ENCODE measurements around the gene ADGRA1.

Gene ADGRA1

DNA sequence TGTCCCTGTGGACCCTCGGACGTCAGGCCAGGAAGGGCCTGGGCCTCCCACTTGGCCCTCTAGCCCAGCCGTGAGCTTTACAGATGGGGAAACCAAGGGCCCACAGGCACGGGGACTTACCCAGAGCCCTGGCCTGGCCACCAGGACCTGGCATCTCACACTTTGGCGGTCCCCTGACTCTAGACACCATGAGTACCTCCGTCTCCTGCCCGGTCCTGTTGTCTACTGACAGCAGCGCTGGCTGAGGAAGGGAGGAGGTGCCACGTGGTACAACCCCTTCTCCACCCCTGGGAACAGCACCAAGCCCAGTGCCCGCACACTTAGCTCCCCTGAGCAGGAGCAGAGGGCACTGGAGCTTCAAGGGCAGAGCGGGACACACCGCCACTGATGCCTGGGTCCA lies 26.1 kb downstream of the ADGRA1 start:
- Histone ChIP-seq H3K9me3 (ENCODE audit: control insufficient read depth, low read length) (peaks cover 7% of the 10 kb centered on the region), H3K36me3 (ENCODE audit: control insufficient read depth, insufficient read depth, low read length) (no peaks in the 10 kb centered on the region), H3K4me1 (ENCODE audit: control insufficient read depth, insufficient read depth, low read length, poor library complexity, severe bottlenecking) (no peaks in the 10 kb centered on the region), H3K4me3 (ENCODE audit: extremely low read depth, insufficient read depth, low read length, poor library complexity, severe bottlenecking) (no peak overlapping the region), H3K27ac (ENCODE audit: low read depth, low read length, severe bottlenecking) (no peak overlapping the region)
- 86 to 87% methylated on average over 8 to 12 of the region's 12 CpGs for WGBS, 2 experiments (ENCODE audit: insufficient coverage in 2 of 2)

DNA sequence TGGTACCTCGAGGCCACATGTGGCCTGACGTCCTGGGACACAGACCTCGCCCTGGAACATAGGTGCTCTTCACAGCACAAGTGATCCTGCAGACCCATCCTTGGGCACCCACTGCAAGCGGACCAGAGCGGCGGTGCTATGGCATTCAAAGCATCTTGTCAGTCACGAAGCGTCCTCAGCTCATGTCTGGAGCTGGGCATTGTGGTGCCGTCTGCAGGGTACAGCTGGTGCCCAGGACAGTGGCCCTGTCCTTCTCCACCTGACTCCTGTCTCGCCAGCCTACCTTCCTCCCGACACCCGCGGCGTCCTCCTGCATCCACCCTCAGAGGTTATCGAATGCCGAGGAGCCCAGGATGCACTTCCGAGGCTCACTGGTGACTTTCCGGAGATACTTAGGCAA lies 26.5 kb downstream of the ADGRA1 start:
- 89 to 93% methylated on average over 18 of the region's 18 CpGs for WGBS, 2 experiments (ENCODE audit: insufficient coverage in 2 of 2)
- Histone ChIP-seq H3K4me1 (ENCODE audit: control insufficient read depth, insufficient read depth, low read length, poor library complexity, severe bottlenecking) (no peaks in the 10 kb centered on the region), H3K9me3 (ENCODE audit: control insufficient read depth, low read length) (peaks cover 10% of the 10 kb centered on the region), H3K36me3 (ENCODE audit: control insufficient read depth, insufficient read depth, low read length) (no peaks in the 10 kb centered on the region), H3K4me3 (ENCODE audit: extremely low read depth, insufficient read depth, low read length, poor library complexity, severe bottlenecking) (no peak overlapping the region), H3K27ac (ENCODE audit: low read depth, low read length, severe bottlenecking) (no peak overlapping the region)

DNA sequence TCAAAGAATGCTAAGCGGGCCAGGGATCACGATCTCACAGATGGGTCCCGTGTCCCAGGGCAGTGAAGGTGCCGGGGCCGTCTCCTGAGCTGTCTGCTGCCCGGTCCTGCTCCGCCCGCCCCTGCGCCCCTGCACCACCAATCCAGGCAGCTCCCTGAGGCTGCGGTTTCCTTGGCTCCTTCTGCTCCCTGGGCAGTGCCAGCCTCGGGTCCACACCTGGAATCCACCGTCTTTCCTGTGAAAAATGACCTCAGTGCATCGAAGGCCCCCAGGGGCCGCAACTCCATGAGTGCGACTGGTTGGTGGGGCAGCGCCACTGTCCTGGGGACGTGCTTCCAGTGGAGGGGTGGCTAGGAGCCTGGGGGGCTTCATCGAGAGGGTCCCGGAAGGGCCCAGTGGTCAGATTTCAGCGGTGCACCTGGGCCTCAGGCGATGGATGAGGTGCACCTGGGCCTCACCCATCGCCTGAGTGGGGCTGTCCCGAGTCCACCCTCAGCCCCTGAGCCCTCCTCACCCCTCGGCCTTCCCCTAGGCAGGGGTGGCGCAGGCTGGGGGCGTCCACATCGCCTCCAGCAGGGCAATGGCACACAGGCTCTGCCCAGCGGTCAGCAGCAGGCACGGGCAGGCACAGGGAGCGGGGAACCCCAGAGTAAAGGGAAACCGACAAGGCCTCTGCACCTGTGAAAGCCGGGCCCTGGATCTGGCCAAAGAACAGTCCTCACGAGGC lies 27.2 kb downstream of the ADGRA1 start:
- 88% methylated on average over 28 to 33 of the region's 33 CpGs for WGBS, 2 experiments (ENCODE audit: insufficient coverage in 2 of 2)
- peaks cover 15% of the 10 kb centered on the region for H3K9me3 ChIP-seq (ENCODE audit: control insufficient read depth, low read length)
- H3K27ac ChIP-seq (ENCODE audit: low read depth, low read length, severe bottlenecking) = no peak overlapping the region
- no peaks in the 10 kb centered on the region for H3K4me1 ChIP-seq (ENCODE audit: control insufficient read depth, insufficient read depth, low read length, poor library complexity, severe bottlenecking)
- no peaks in the 10 kb centered on the region for H3K36me3 ChIP-seq (ENCODE audit: control insufficient read depth, insufficient read depth, low read length)
- no peak overlapping the region for H3K4me3 ChIP-seq (ENCODE audit: extremely low read depth, insufficient read depth, low read length, poor library complexity, severe bottlenecking)

DNA sequence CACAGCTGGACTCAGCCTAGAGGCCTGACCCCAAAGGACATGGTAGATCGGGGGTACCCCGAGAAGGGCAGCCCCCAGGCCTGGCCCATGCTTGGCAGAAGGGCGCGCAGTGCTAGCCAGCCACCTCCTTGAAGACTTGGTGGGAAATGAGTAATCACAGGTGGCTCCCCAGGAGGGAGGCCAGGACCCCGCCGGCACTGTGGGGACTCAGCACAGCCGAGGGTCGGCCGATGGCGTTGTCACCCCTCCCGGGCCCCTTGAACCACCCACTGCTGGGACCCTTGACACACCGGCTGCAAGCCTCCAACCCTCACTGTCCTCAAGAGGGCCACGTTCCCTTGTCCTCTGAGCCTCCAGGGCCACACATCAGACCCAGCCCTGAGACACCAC lies 27.7 kb downstream of the ADGRA1 start:
- Histone ChIP-seq H3K4me1 (ENCODE audit: control insufficient read depth, insufficient read depth, low read length, poor library complexity, severe bottlenecking) (no peaks in the 10 kb centered on the region), H3K4me3 (ENCODE audit: extremely low read depth, insufficient read depth, low read length, poor library complexity, severe bottlenecking) (no peak overlapping the region), H3K9me3 (ENCODE audit: control insufficient read depth, low read length) (peaks cover 15% of the 10 kb centered on the region), H3K36me3 (ENCODE audit: control insufficient read depth, insufficient read depth, low read length) (no peaks in the 10 kb centered on the region), H3K27ac (ENCODE audit: low read depth, low read length, severe bottlenecking) (no peak overlapping the region)
- 82 to 85% methylated on average over 13 of the region's 13 CpGs for WGBS, 2 experiments (ENCODE audit: insufficient coverage in 2 of 2)

DNA sequence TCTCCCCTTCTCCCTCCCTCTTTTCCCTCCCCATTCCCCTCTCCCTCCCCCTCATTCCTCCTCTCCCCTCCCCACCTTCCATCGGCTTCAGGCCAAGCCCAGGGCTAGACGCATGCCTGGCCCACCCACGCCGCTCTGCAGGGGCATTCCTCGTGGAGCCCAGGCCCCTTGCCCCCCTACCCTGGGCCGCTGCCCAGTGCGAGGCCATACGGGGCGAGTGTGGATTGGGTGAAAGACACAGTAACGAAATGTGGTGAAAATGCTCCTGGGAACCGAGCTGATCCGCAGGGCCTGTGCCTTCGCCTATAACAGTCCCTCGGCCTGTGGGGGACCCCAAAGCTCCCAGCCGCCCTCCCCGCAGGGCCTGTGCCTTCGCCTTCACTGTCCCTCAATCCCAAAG lies 28.3 kb downstream of the ADGRA1 start:
- H3K4me3 ChIP-seq (ENCODE audit: extremely low read depth, insufficient read depth, low read length, poor library complexity, severe bottlenecking) = no peak overlapping the region
- H3K27ac ChIP-seq (ENCODE audit: low read depth, low read length, severe bottlenecking) = no peak overlapping the region
- peaks cover 15% of the 10 kb centered on the region for H3K9me3 ChIP-seq (ENCODE audit: control insufficient read depth, low read length)
- 69 to 70% methylated on average over 8 to 14 of the region's 17 CpGs for WGBS, 2 experiments (ENCODE audit: insufficient coverage in 2 of 2)
- H3K36me3 ChIP-seq (ENCODE audit: control insufficient read depth, insufficient read depth, low read length) = no peaks in the 10 kb centered on the region
- no peaks in the 10 kb centered on the region for H3K4me1 ChIP-seq (ENCODE audit: control insufficient read depth, insufficient read depth, low read length, poor library complexity, severe bottlenecking)

DNA sequence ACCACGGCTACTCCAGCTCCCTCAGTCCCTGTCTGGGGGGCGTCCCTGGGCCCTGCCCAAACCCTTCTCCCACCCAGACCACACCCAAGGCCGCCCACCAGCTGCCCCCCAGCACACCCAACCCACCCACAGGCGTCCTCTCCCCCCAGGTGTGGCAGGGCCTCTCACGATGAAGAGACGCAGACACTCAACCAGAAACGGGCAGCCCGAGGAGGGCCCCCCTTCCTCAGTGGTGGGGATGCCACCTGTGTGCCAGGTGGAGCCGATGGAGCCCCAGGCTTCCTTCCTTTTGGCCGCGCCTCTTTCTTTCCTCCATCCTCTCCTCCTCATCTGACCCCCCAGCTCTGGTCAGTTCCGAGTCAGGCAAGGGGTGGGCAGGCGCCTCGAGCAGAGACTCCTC lies 28.7 kb downstream of the ADGRA1 start:
- Histone ChIP-seq H3K9me3 (ENCODE audit: control insufficient read depth, low read length) (peaks cover 15% of the 10 kb centered on the region), H3K27ac (ENCODE audit: low read depth, low read length, severe bottlenecking) (no peak overlapping the region), H3K36me3 (ENCODE audit: control insufficient read depth, insufficient read depth, low read length) (no peaks in the 10 kb centered on the region), H3K4me3 (ENCODE audit: extremely low read depth, insufficient read depth, low read length, poor library complexity, severe bottlenecking) (no peak overlapping the region), H3K4me1 (ENCODE audit: control insufficient read depth, insufficient read depth, low read length, poor library complexity, severe bottlenecking) (no peaks in the 10 kb centered on the region)
- 82 to 88% methylated on average over 9 to 10 of the region's 14 CpGs for WGBS, 2 experiments (ENCODE audit: insufficient coverage in 2 of 2)

DNA sequence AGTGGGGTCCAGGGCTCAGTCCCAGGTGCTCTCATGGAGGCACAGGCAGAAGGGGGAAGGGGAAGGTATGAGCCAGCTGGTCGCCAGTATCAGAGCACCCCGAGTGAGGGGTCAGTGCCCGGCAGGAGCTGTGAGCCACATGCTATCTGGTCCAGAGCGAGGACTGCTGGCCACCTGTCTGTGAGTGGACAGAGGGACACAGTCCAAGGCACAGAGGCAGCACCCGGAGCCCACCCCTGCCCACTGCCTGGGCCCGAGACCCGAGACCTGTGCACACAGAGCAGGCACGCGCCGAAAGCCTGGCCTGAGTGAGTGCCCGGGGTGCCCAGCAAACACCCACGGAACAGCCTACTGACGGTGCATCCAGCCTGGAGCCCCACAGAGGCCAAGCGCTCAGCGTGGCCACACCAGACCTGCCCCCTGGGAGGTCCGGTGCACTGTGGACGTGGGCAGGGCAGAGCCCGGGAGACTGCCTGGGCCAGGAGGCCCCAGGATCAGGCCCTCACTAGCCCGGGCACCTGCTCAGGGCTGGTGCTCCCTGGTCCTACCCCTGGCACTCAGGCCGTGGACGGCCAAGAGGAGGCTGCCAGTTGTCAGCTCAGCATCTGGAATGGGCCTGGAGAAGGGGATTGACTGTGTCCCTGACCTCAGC lies 29.4 kb downstream of the ADGRA1 start:
- H3K27ac ChIP-seq (ENCODE audit: low read depth, low read length, severe bottlenecking) = no peak overlapping the region
- peaks cover 15% of the 10 kb centered on the region for H3K9me3 ChIP-seq (ENCODE audit: control insufficient read depth, low read length)
- no peaks in the 10 kb centered on the region for H3K4me1 ChIP-seq (ENCODE audit: control insufficient read depth, insufficient read depth, low read length, poor library complexity, severe bottlenecking)
- H3K4me3 ChIP-seq (ENCODE audit: extremely low read depth, insufficient read depth, low read length, poor library complexity, severe bottlenecking) = no peak overlapping the region
- 92 to 94% methylated on average over 18 to 21 of the region's 21 CpGs for WGBS, 2 experiments (ENCODE audit: insufficient coverage in 2 of 2)
- H3K36me3 ChIP-seq (ENCODE audit: control insufficient read depth, insufficient read depth, low read length) = no peaks in the 10 kb centered on the region

DNA sequence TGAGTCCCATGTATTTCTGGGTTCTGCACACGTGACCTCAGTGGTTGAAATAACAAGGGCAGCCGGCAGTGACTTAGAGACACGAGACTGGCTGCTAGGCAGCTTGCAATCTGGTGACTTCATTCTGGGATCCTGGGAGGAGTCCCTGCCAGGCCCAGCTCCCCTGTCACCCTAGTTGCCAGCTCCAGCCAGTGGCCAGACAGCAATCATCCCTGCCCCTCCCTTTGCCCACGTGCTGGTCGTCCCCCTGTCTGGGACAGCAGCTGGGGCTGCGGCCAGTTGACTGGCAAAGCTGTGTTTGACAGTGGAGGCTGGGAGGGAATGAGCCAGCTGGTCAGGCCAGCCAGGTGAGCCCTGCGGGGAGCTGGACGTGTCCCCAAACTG lies 30.0 kb downstream of the ADGRA1 start:
- no peak overlapping the region for H3K27ac ChIP-seq (ENCODE audit: low read depth, low read length, severe bottlenecking)
- H3K9me3 ChIP-seq (ENCODE audit: control insufficient read depth, low read length) = peaks cover 15% of the 10 kb centered on the region
- no peaks in the 10 kb centered on the region for H3K4me1 ChIP-seq (ENCODE audit: control insufficient read depth, insufficient read depth, low read length, poor library complexity, severe bottlenecking)
- 85 to 90% methylated on average over 4 to 8 of the region's 8 CpGs for WGBS, 2 experiments (ENCODE audit: insufficient coverage in 2 of 2)
- no peaks in the 10 kb centered on the region for H3K36me3 ChIP-seq (ENCODE audit: control insufficient read depth, insufficient read depth, low read length)
- no peak overlapping the region for H3K4me3 ChIP-seq (ENCODE audit: extremely low read depth, insufficient read depth, low read length, poor library complexity, severe bottlenecking)

DNA sequence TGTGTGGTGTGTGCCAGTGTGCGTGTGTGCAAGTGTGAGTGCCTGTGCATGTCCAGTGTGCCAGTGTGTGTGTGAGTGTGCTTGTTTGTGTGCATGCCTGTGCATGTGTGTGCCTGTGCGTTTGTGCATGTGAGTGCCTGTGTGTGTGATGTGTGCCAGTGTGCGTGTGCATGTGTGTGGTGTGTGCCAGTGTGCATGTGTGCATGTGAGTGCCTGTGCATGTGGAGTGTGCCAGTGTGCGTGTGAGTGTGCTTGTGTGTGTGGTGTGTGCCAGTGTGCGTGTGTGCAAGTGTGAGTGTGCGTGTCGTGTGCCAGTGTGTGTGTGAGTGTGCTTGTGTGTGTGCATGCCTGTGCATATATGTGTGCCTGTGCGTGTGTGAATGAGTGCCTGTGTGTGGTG lies 33.8 kb downstream of the ADGRA1 start:
- Histone ChIP-seq H3K9me3 (ENCODE audit: control insufficient read depth, low read length) (peaks cover 15% of the 10 kb centered on the region), H3K36me3 (ENCODE audit: control insufficient read depth, insufficient read depth, low read length) (no peaks in the 10 kb centered on the region), H3K4me1 (ENCODE audit: control insufficient read depth, insufficient read depth, low read length, poor library complexity, severe bottlenecking) (no peaks in the 10 kb centered on the region), H3K4me3 (ENCODE audit: extremely low read depth, insufficient read depth, low read length, poor library complexity, severe bottlenecking) (no peak overlapping the region), H3K27ac (ENCODE audit: low read depth, low read length, severe bottlenecking) (no peak overlapping the region)
- 94 to 95% methylated on average over 8 of the region's 8 CpGs for WGBS, 2 experiments (ENCODE audit: insufficient coverage in 2 of 2)

DNA sequence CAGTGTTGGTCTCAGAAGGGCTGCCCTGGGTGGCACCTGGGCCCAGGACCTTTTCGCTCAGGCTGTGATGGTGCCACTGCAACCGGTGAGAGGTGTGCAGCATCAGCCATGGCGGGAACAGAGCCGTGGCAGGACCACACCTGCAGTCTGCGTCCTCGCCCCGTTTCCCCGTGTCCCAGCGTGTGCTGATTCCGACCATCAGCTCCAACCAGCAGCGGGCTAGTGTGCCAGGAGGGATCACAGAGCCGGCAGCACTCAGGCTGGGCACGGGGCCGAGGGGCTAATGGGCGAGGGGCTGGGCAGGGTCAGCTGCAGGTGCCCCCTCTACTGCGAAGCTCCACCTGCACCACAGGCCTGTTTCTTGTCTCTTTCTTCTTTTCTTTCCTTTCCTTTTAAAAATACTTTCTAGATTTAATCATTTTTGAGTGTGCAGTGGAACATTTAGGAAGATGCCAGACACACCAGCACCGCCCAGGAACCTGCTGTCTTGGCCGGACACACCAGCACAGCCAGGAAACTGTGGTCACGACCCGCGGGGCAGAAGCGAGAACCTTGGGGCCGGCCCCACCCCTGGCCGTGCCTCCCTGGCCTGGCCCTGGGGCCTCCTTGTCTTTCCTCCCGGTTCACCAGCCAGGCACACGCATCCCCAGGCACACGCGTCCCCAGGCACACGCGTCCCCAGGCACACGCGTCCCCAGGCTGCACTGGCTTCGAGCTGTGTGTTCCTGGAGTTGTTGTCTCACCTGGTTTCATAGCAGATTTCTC lies 34.6 kb downstream of the ADGRA1 start:
- H3K27ac ChIP-seq (ENCODE audit: low read depth, low read length, severe bottlenecking) = no peak overlapping the region
- 90 to 94% methylated on average over 28 to 32 of the region's 33 CpGs for WGBS, 2 experiments (ENCODE audit: insufficient coverage in 2 of 2)
- no peak overlapping the region for H3K4me3 ChIP-seq (ENCODE audit: extremely low read depth, insufficient read depth, low read length, poor library complexity, severe bottlenecking)
- H3K4me1 ChIP-seq (ENCODE audit: control insufficient read depth, insufficient read depth, low read length, poor library complexity, severe bottlenecking) = no peaks in the 10 kb centered on the region
- no peaks in the 10 kb centered on the region for H3K36me3 ChIP-seq (ENCODE audit: control insufficient read depth, insufficient read depth, low read length)
- peaks cover 15% of the 10 kb centered on the region for H3K9me3 ChIP-seq (ENCODE audit: control insufficient read depth, low read length)

Measured in mesodermal cell (in vitro differentiated cells).